Neuron (in vitro differentiated cells): ENCODE measurements around the gene CDH12.

Experiments used
- H2AFZ ChIP-seq: one replicate; pipeline ENCODE4 v1.6.1; 2013; ENCODE audit warnings: low read depth, mild to moderate bottlenecking, inconsistent platforms, low read length, moderate library complexity
- H3K27me3 ChIP-seq: one replicate; pipeline ENCODE4 v1.6.1; 2013; ENCODE audit warnings: low read length; ENCODE audit not compliant: insufficient read depth
- H3K36me3 ChIP-seq: one replicate; pipeline ENCODE4 v1.6.1; 2013; ENCODE audit warnings: low read length; ENCODE audit not compliant: insufficient read depth
- H3K4me1 ChIP-seq: one replicate; pipeline ENCODE4 v1.6.1; 2013; ENCODE audit warnings: low read length; ENCODE audit not compliant: insufficient read depth
- H3K4me3 ChIP-seq: 2 replicates; pipeline ENCODE4 v1.5.1; 2013; ENCODE audit warnings: mild to moderate bottlenecking, low read length, moderate library complexity
- H3K9me3 ChIP-seq: one replicate; pipeline ENCODE4 v1.6.1; 2013; ENCODE audit warnings: low read length

The CDH12 gene

DNA sequence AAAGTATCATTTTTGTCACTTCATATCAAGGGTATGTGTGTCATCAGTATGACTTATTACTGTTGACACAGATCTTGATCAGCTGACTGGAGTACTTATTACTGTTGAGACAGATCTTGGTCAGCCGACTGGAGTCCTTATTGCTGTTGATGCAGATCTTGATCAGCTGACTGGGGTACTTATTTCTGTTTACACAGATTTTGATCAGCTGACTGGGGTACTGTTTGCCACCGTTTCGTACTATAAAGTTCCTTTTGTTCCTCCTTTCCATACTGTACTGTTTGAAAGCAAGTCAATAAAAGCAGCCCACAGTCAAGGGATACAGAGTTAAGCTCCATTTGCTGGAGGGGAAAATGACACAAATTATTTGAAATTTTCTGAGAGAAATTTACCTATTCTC, 347.3 kb downstream of the CDH12 start:
- no peaks in the 10 kb centered on the region for H3K27me3 ChIP-seq
- no peak overlapping the region for H3K4me3 ChIP-seq
- H3K9me3 ChIP-seq, result peaks cover 1% of the 10 kb centered on the region
- no peak overlapping the region for H2AFZ ChIP-seq
- no peaks in the 10 kb centered on the region for H3K36me3 ChIP-seq
- H3K4me1 ChIP-seq, result no peaks in the 10 kb centered on the region

DNA sequence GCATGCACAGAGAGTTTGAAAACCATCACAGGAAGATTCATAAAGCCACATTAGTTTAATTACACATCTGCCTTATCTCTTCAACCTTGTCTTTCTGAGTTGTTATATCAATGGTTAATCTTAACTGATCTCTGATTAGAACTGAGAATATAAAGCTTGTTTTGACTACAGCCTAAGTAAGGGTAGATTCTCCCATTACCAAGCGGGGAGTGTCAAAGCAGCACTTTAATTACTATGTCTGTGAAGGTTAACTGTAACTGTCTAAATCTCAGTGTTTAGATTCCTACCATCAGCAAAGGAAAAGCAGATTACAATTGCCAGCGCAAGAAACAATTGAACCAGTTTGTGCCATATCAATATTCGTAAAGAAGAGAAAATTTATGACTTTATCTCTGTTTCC, 348.7 kb downstream of the CDH12 start:
- H3K27me3 ChIP-seq, result no peaks in the 10 kb centered on the region
- no peaks in the 10 kb centered on the region for H3K36me3 ChIP-seq
- no peak overlapping the region for H2AFZ ChIP-seq
- H3K9me3 ChIP-seq, result peaks cover 1% of the 10 kb centered on the region
- no peaks in the 10 kb centered on the region for H3K4me1 ChIP-seq
- H3K4me3 ChIP-seq, result no peak overlapping the region

DNA sequence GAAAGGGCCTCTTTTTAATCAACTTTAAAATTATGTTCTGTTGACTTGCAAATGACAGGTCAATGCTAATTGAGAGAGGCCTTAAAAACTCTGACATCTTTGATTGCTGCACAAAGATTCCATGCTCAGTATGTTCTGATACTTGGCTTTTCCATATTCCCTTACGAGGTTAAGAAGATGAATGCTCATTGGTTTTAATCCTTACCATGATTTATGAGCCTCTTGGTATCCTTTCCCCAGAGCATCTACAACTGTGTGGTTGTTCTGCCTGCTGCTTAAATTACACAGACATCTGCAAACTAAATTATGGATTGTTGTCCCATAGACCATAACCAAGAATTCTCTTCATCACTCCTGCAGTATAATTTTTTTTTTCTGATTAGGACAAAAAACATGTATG, 352.6 kb downstream of the CDH12 start:
- H2AFZ ChIP-seq, result no peak overlapping the region
- H3K4me1 ChIP-seq, result peaks cover 10% of the 10 kb centered on the region
- H3K36me3 ChIP-seq, result no peaks in the 10 kb centered on the region
- H3K27me3 ChIP-seq, result no peaks in the 10 kb centered on the region
- no peak overlapping the region for H3K4me3 ChIP-seq
- peaks cover 1% of the 10 kb centered on the region for H3K9me3 ChIP-seq

DNA sequence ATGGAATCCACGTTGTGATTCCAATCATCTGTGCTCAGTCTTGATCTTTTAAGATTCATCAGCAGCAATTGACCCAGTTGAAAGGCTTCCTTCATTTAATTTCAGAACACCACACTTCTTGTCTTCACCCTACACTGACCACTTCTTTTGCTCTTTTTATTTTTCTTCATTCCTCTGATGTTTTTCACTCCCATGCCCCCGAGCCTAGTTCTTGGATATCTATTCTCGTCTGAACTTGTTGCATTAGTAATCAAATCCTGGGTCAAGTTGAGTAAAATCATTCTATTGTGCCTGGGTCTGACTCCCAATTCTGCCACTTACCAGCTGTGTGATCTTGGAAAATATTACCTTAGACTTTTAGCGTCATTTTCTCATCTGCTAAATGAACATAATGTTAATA, 356.5 kb downstream of the CDH12 start:
- H3K9me3 ChIP-seq, result peaks cover under 1% of the 10 kb centered on the region
- no peaks in the 10 kb centered on the region for H3K36me3 ChIP-seq
- peaks cover 10% of the 10 kb centered on the region for H3K4me1 ChIP-seq
- no peak overlapping the region for H2AFZ ChIP-seq
- no peak overlapping the region for H3K4me3 ChIP-seq
- H3K27me3 ChIP-seq, result no peaks in the 10 kb centered on the region

DNA sequence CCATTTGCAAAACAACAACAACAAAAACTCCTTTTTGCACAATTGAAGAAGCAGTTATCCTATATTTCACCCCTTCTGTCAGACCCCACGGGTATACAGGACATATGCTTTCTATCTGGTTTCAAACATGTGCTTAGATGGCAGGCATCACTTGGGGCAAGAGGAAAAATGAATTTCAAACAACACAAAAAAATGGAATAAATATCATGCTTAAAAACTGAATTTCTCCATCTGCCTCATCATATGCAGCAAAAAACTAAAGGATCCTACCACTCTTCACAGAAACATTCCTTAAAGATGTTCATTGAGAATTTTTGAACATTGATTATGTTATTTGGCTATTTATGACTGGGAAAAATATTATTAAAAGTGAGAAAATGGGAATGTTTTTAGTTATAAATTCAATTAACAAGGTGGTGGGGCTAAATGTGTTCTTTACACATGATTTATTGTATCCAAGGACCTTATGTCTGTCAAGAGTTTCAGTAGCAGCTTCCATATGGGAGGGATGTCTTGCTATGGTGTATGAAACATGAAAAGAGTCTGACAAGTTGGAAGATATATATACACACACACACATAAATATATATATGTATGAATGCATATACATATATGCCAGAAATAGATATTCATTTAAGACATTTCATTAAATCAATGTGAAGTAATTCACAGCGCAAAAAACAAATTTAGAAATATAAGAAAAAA, 358.0 kb downstream of the CDH12 start:
- H3K4me1 ChIP-seq, result peaks cover 10% of the 10 kb centered on the region
- no peaks in the 10 kb centered on the region for H3K9me3 ChIP-seq
- no peak overlapping the region for H2AFZ ChIP-seq
- H3K27me3 ChIP-seq, result no peaks in the 10 kb centered on the region
- no peak overlapping the region for H3K4me3 ChIP-seq
- no peaks in the 10 kb centered on the region for H3K36me3 ChIP-seq

DNA sequence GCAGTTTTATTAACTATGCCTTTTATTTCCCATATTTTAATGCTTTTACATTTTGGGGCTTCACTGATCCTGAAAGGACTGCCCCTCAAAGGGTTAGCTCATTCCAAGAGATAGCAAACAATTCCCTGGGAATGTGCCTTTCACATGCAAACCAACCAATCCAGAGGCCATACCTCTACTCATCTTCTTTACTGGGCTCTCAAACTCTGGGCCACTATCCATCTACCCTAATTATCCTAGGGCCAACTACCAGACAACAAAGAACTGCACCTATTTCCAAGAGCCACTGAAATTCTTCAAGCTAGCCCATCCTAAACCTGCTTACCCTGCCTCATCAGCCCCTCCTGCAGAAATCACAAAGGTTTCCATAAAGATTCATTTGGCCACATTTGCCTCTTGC, 364.7 kb downstream of the CDH12 start:
- no peaks in the 10 kb centered on the region for H3K27me3 ChIP-seq
- no peaks in the 10 kb centered on the region for H3K4me1 ChIP-seq
- H3K4me3 ChIP-seq, result no peak overlapping the region

DNA sequence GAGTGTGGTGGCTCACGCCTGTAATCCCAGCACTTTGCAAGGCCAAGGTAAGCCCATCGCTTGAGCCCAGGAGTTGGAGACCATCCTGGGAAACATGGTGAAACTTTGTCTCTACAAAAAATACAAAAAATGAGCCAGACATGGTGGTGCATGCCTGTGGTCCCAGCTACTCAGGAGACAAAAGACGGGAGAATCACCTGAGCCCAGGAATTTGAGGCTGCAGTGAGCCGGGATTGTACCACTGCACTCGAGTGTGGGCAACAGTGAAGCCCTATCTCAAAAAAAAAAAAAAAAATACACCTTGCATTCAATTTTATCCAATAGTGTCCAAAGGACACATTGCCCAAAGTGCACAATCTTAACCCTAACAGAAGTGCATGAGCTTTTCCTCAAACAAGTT, 372.8 kb downstream of the CDH12 start:
- H3K36me3 ChIP-seq, result no peaks in the 10 kb centered on the region
- no peaks in the 10 kb centered on the region for H3K4me1 ChIP-seq
- no peak overlapping the region for H3K4me3 ChIP-seq
- H3K9me3 ChIP-seq, result no peaks in the 10 kb centered on the region
- no peaks in the 10 kb centered on the region for H3K27me3 ChIP-seq
- H2AFZ ChIP-seq, result no peak overlapping the region

More for the DNA sequence above, 364.7 kb downstream of the CDH12 start:
- Histone ChIP-seq H3K36me3 (no peaks in the 10 kb centered on the region), H3K9me3 (no peaks in the 10 kb centered on the region), H2AFZ (no peak overlapping the region)

DNA sequence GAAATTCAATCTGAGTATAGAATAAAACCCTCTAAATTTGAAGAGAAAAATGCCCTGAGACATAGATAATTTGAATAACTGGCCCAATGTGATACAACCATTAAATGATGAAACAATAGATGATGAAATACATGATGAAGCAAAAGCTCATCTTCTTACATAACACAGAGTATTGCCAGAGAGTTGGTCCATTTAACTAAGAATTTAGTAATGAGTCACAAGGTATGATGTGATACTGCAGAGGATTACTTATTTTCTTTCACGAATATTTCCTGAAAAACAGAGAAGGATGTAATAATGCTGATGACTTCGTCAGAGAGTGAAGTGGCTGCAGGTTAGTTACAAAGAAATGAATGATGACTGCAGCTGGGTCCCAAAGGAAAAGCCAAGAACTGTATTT, 379.3 kb downstream of the CDH12 start:
- Histone ChIP-seq H3K27me3 (no peaks in the 10 kb centered on the region), H3K9me3 (no peaks in the 10 kb centered on the region), H3K4me3 (no peak overlapping the region), H3K4me1 (no peaks in the 10 kb centered on the region), H3K36me3 (no peaks in the 10 kb centered on the region), H2AFZ (no peak overlapping the region)

DNA sequence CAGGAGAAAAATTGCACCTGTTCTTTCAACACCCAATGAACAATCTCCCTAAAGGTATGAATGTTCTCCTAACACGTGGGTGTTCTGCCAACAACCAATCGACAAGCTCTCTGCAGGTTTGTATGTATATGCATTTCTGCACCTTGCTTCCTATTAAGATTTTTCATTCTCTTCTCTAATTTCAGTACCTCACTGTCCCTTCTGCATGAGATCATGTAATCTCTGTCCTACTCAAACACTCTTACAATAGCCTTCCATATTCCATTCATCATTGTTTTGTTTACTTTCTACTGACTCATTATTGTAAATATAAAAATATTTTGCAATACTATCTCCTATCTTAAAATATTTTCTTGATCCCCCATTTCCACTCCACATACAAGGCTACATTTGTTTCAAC, 382.0 kb downstream of the CDH12 start:
- Histone ChIP-seq H3K4me3 (no peak overlapping the region), H3K27me3 (no peaks in the 10 kb centered on the region), H3K4me1 (no peaks in the 10 kb centered on the region)

DNA sequence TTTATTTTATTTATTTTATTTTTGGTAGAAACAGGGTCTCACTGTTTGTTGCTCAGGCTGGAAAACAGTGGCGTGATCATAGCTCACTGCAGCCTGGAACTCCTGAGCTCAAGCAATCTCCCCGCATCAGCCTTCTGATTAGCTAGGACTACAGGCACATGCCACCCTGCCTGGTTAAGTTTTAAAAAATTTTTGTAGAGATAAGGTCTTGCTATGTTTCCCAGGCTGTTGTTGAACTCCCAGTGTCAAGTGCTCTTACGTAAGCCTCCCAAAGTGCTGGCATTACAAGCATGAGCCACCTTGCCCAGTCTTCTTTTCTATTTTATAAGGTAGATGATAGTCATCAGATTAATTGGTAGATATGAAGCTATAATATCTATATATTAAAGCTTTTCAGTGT, 382.7 kb downstream of the CDH12 start:
- no peaks in the 10 kb centered on the region for H3K27me3 ChIP-seq
- H3K4me3 ChIP-seq, result no peak overlapping the region
- H3K4me1 ChIP-seq, result no peaks in the 10 kb centered on the region
- no peaks in the 10 kb centered on the region for H3K9me3 ChIP-seq
- no peak overlapping the region for H2AFZ ChIP-seq
- H3K36me3 ChIP-seq, result no peaks in the 10 kb centered on the region

More for the DNA sequence above, 382.0 kb downstream of the CDH12 start:
- H3K36me3 ChIP-seq, result no peaks in the 10 kb centered on the region
- no peak overlapping the region for H2AFZ ChIP-seq
- no peaks in the 10 kb centered on the region for H3K9me3 ChIP-seq

DNA sequence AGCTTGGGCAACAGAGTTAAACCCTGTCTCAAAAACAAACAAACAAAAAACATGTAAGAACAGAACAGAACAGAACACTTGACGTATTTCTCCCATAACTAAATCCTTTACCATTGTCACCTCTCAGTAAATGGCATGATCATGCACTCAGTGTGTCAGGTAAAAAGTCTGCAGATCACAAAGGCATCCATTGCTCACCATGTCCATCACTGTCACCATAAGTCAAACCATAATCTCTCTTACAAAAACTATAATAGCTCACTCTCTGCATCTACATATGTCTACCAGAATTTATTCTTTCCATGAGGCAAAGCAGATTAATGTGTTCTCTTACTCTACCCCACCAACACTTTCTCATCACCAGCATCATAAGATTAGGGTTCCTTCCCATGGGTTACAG, 387.5 kb downstream of the CDH12 start:
- peaks cover 2% of the 10 kb centered on the region for H3K9me3 ChIP-seq
- no peaks in the 10 kb centered on the region for H3K4me1 ChIP-seq
- H3K27me3 ChIP-seq, result no peaks in the 10 kb centered on the region
- H3K4me3 ChIP-seq, result no peak overlapping the region
- H3K36me3 ChIP-seq, result no peaks in the 10 kb centered on the region
- H2AFZ ChIP-seq, result no peak overlapping the region

DNA sequence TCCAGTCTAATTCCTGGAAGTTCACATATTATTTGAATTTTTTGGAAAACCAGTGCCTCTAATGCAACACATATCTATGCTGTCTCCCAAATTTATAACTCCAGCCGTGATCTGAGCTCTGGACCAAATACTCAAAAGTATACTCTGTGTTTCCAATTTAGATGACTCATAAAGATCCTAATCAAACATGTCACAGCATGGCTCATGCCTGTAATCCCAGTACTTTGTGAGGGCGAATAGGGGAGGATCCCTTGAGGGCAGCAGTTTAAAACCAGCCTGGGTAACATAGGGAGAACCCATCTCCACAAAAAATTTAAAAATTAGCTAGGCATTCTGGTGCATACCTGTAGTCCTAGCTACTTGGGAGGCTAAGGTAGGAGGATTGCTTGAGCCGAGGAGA, 388.0 kb downstream of the CDH12 start:
- Histone ChIP-seq H3K4me3 (no peak overlapping the region), H3K4me1 (no peaks in the 10 kb centered on the region), H3K27me3 (no peaks in the 10 kb centered on the region), H3K36me3 (no peaks in the 10 kb centered on the region), H2AFZ (no peak overlapping the region), H3K9me3 (peaks cover 2% of the 10 kb centered on the region)

DNA sequence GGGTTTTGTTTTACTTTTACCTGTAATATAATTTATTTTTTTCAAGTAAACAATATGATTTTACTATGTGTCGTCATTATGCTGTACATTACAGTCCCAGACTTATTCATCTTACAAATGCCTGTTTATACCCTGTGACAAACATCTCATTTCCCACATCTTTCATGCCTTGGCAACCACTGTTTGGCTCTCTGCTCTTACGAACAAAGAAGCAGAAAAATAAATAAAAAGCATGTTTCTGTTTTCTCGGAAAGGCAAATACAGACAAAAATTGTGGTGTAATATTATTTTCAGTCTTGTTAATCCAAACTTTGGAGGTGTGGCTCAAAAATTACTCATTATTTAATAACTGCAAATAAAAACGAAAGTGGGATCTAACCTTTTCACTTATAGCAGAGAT, 393.0 kb downstream of the CDH12 start:
- Histone ChIP-seq H2AFZ (no peak overlapping the region), H3K9me3 (peaks cover 2% of the 10 kb centered on the region), H3K4me1 (peaks cover 6% of the 10 kb centered on the region), H3K27me3 (no peaks in the 10 kb centered on the region), H3K36me3 (no peaks in the 10 kb centered on the region), H3K4me3 (no peak overlapping the region)

DNA sequence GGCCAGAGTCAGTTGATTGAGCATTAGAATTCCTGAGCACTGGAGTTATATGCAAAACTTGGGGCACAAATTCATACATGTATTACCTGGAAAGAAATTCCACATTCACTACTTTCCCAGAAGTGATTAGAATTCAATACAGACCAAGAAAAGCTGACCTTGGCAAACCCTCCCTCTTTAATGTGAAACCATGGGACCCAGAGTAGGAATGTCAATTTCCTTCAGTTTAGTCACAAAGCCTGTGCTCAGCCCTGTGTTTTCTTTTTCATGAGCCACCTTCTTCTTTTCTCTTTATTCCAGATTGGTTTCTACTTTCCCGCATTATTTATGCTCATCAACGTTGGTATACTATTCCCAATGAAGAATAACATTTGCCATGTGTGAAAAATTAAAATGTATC, 420.2 kb downstream of the CDH12 start:
- Histone ChIP-seq H3K4me3 (no peak overlapping the region), H3K9me3 (no peaks in the 10 kb centered on the region), H3K27me3 (no peaks in the 10 kb centered on the region), H2AFZ (no peak overlapping the region), H3K36me3 (no peaks in the 10 kb centered on the region), H3K4me1 (peaks cover 24% of the 10 kb centered on the region)
